Panc1 (cell line): ENCODE results near the gene PARD6B. TPM values are rescaled to one million over a fixed set of nuclear protein-coding genes. Genes with fewer than 3 reads are reported as not detected.
A peak's percentile ranks its signal among the peaks of the same experiment; 100 is the strongest.

Experiments used
- ATAC-seq: fragments of 200-7000 bp; cut with Tn5 transposase; 2 replicates; pipeline ENCODE4 v1.9.1; 2020; ENCODE audit warnings: mild to moderate bottlenecking, moderate library complexity
- BruUV-seq: library from RNA; stranded (reverse); fragments of 400-500 nt; replicated peaks from 2 replicates; lab custom pipeline; 2021; lab: Mats Ljungman, UMichigan
- CTCF ChIA-PET: fragments of 300-600 bp; sonication (Branson Sonifier 250); formaldehyde crosslinking; loops from one replicate; lab custom pipeline; 2022; ENCODE audit warnings: antibody characterized with exemption; lab: Charles Lee
- POLR2A ChIA-PET: fragments of 300-600 bp; sonication (Branson Sonifier 250); formaldehyde crosslinking; loops from one replicate; lab custom pipeline; 2022; ENCODE audit warnings: antibody characterized with exemption; lab: Charles Lee
- DNase-seq: peaks from one replicate; pipeline ENCODE4 v3.0.0-alpha.2; 2010; ENCODE audit warnings: low read depth, low spot score
- H3K27ac ChIP-seq: 2 replicates; pipeline ENCODE4 v1.5.1; 2011; ENCODE audit warnings: mild to moderate bottlenecking, low read length, inconsistent platforms
- H3K27me3 ChIP-seq: fragments of 200-500 bp; sonication (Bioruptor generic); 2 replicates; pipeline ENCODE4 v1.6.0; 2014; ENCODE audit warnings: low read length, inconsistent platforms; ENCODE audit not compliant: control insufficient read depth, insufficient read depth
- H3K36me3 ChIP-seq: fragments of 200-500 bp; sonication (Bioruptor generic); 2 replicates; pipeline ENCODE4 v1.5.1; 2014; ENCODE audit warnings: inconsistent platforms, mild to moderate bottlenecking, low read length, moderate library complexity; ENCODE audit not compliant: control insufficient read depth, insufficient read depth
- H3K4me1 ChIP-seq: 2 replicates; pipeline ENCODE4 v1.5.1; 2011; ENCODE audit warnings: inconsistent platforms, mild to moderate bottlenecking, low read length, moderate library complexity; ENCODE audit not compliant: control insufficient read depth, insufficient read depth
- H3K4me3 ChIP-seq, 2 experiments: 2 replicates each; pipeline ENCODE4 v1.5.1; 2011 to 2012; ENCODE audit warnings: low read depth in 2 of 2, low read length in 2 of 2, mild to moderate bottlenecking in 2 of 2, inconsistent platforms in 1 of 2, moderate library complexity in 1 of 2
- H3K9me3 ChIP-seq: fragments of 200-500 bp; sonication (Bioruptor generic); 2 replicates; pipeline ENCODE4 v1.5.1; 2014; ENCODE audit warnings: low read depth, mild to moderate bottlenecking, inconsistent platforms, low read length, moderate library complexity; ENCODE audit not compliant: control insufficient read depth, insufficient read depth
- CTCF ChIP-seq: fragments of 450-650 bp; IDR thresholded peaks from 2 replicates; pipeline ENCODE4 v1.5.1; 2017; ENCODE audit warnings: mild to moderate bottlenecking
- POLR2AphosphoS5 ChIP-seq: IDR thresholded peaks from 2 replicates; pipeline ENCODE4 v1.6.1; 2012; ENCODE audit warnings: mild to moderate bottlenecking, low read depth, low read length, moderate library complexity
- REST ChIP-seq, 2 experiments: IDR thresholded peaks; 2 replicates each; pipeline ENCODE4 v1.6.1; 2011 to 2012; ENCODE audit warnings: low read depth in 2 of 2, control low read depth in 1 of 2, low read length in 1 of 2, mild to moderate bottlenecking in 1 of 2, moderate library complexity in 1 of 2; ENCODE audit not compliant: insufficient read depth in 1 of 2
- SIN3A ChIP-seq: IDR thresholded peaks from 2 replicates; pipeline ENCODE4 v1.6.1; 2012; ENCODE audit warnings: low read depth, mild to moderate bottlenecking, low read length, moderate library complexity, borderline replicate concordance; ENCODE audit not compliant: insufficient read depth
- TCF7L2 ChIP-seq: IDR thresholded peaks from 2 replicates; pipeline ENCODE4 v1.6.1; 2011; ENCODE audit warnings: mild to moderate bottlenecking, low read depth, low read length, inconsistent platforms
- in situ Hi-C: cut with HindIII; loops from 2 replicates; pipeline ENCODE4 v1.10.0; 2016; ENCODE audit warnings: low sequenced_read_pairs, low pct_unique_long_range_greater_than_20kb
- intact Hi-C: fragments of 100-400 bp; cut with micrococcal nuclease; formaldehyde crosslinking; loops from one replicate; pipeline ENCODE4 v1.10.0; 2022; ENCODE audit not compliant: unreplicated experiment
- total RNA-seq: library from RNA; stranded (reverse); gene quantifications from one replicate; pipeline ENCODE4 v1.2.1, GENCODE V29; 2021; ENCODE audit not compliant: unreplicated experiment

The PARD6B gene
- total RNA-seq, 1 experiment from 2014 or later: 132 TPM

- TSS peak; percentile 78 for BruUV-seq
- ChIA-PET POLR2A (interaction anchor here (0.6 kb wide), 1 partner anchor 161 kb away, joined by 7 read pairs; the partner anchor contains the start of gene DPM1), CTCF (no interaction called here)
- TF ChIP-seq CTCF: no peak
- no peak for TF ChIP-seq TCF7L2
- TF ChIP-seq POLR2AphosphoS5: no peak
- TF ChIP-seq SIN3A: no peak
- TF ChIP-seq REST (IDR thresholded peaks at IDR 0.05; ENCODE audit: insufficient read depth in 1 of 2, low read depth in 2 of 2, low read length in 1 of 2): no peak
- Histone ChIP-seq H3K9me3 (no peaks in the 10 kb centered on the region), H3K4me3 (no peak overlapping the region), H3K27me3 (no peaks in the 10 kb centered on the region), H3K36me3 (no peaks in the 10 kb centered on the region), H3K4me1 (peaks cover 21% of the 10 kb centered on the region), H3K27ac (no peak overlapping the region)
- in situ Hi-C loops: no loop called here
- intact Hi-C loops: no loop called here
- ATAC-seq: no peak
- DNase-seq: no peak
Measured at GRCh38 chr20:50797142-50797541, 65.8 kb downstream of the PARD6B start.

- DNase-seq: no peak
- POLR2A ChIA-PET: no interaction called here
- TF ChIP-seq TCF7L2: no peak
- TF ChIP-seq CTCF: no peak
- TF ChIP-seq REST (IDR thresholded peaks at IDR 0.05; ENCODE audit: insufficient read depth in 1 of 2, low read depth in 2 of 2, low read length in 1 of 2): no peak
- no peak for TF ChIP-seq POLR2AphosphoS5
- TF ChIP-seq SIN3A: no peak
- TSS peak; percentile 40 for BruUV-seq
- CTCF ChIA-PET: no interaction called here
- no peak overlapping the region for H3K4me3 ChIP-seq
- intact Hi-C loops (no loop called here), in situ Hi-C loops (no loop called here)
- peaks cover 7% of the 10 kb centered on the region for H3K4me1 ChIP-seq
- no peaks in the 10 kb centered on the region for H3K36me3 ChIP-seq
- no peaks in the 10 kb centered on the region for H3K27me3 ChIP-seq
- no peak for ATAC-seq
- H3K27ac ChIP-seq: no peak overlapping the region
- H3K9me3 ChIP-seq: no peaks in the 10 kb centered on the region
Measured at GRCh38 chr20:50798650-50799049, 67.3 kb downstream of the PARD6B start.
